HEK293 (cell line): ENCODE measurements around the gene CCDC3.

ENCODE experiments used
- CTCF ChIA-PET: fragments of 350-600 bp; formaldehyde crosslinking; extraction: SDS; loops from one replicate; lab custom pipeline; 2021; ENCODE audit warnings: antibody characterized with exemption; lab: Yijun Ruan, JAX
- POLR2A ChIA-PET: fragments of 300-600 bp; formaldehyde crosslinking; extraction: SDS; loops from one replicate; lab custom pipeline; 2020; ENCODE audit warnings: antibody characterized with exemption, inconsistent platforms; lab: Yijun Ruan, JAX
- H3K27ac ChIP-seq: fragments of 200-500 bp; sonication (Bioruptor generic); 2 replicates; pipeline ENCODE4 v1.5.1; 2014; ENCODE audit warnings: low read depth, low read length, control low read depth, inconsistent platforms; ENCODE audit errors: extremely low read depth
- H3K36me3 ChIP-seq, 2 experiments: fragments of 200-500 bp in 1 of 2; sonication (Bioruptor generic) in 1 of 2; 1 replicate in 1 of 2; 2 replicates in 1 of 2; pipeline ENCODE4 v1.5.1; 2014 to 2017; ENCODE audit warnings: inconsistent platforms in 2 of 2, low read length in 2 of 2; ENCODE audit not compliant: control insufficient read depth in 2 of 2, insufficient read depth in 1 of 2
- H3K4me1 ChIP-seq: fragments of 200-500 bp; sonication (Bioruptor generic); 2 replicates; pipeline ENCODE4 v1.5.1; 2014; ENCODE audit warnings: mild to moderate bottlenecking, low read length, inconsistent platforms; ENCODE audit not compliant: control insufficient read depth, insufficient read depth
- H3K4me3 ChIP-seq: 2 replicates; pipeline ENCODE4 v1.5.1; 2011; ENCODE audit warnings: low read depth, mild to moderate bottlenecking, control low read depth, low read length, moderate library complexity
- H3K9me3 ChIP-seq: fragments of 200-500 bp; sonication (Bioruptor generic); 2 replicates; pipeline ENCODE4 v1.5.1; 2014; ENCODE audit warnings: low read depth, low read length, inconsistent platforms; ENCODE audit not compliant: control insufficient read depth, insufficient read depth
- BCL11B ChIP-seq: fragments of 450-650 bp; formaldehyde crosslinking; IDR thresholded peaks from 2 replicates; pipeline ENCODE4 v1.5.1; 2016; ENCODE audit warnings: low read depth, missing biosample characterization, missing genetic modification characterization
- ZBTB1 ChIP-seq: fragments of 450-650 bp; formaldehyde crosslinking; IDR thresholded peaks from 2 replicates; pipeline ENCODE4 v1.5.1; 2016; ENCODE audit warnings: missing biosample characterization, missing genetic modification characterization
- ZEB2 ChIP-seq: fragments of 450-650 bp; formaldehyde crosslinking; IDR thresholded peaks from 2 replicates; pipeline ENCODE4 v1.5.1; 2016; ENCODE audit warnings: missing biosample characterization, missing genetic modification characterization
- ZNF112 ChIP-seq: fragments of 450-650 bp; formaldehyde crosslinking; IDR thresholded peaks from 2 replicates; pipeline ENCODE4 v1.5.0; 2017; ENCODE audit warnings: missing biosample characterization, missing genetic modification characterization
- ZNF114 ChIP-seq: fragments of 450-650 bp; formaldehyde crosslinking; IDR thresholded peaks from 2 replicates; pipeline ENCODE4 v1.5.0; 2017; ENCODE audit warnings: missing biosample characterization, missing genetic modification characterization
- ZNF174 ChIP-seq: fragments of 450-650 bp; formaldehyde crosslinking; IDR thresholded peaks from 2 replicates; pipeline ENCODE4 v1.5.0; 2017; ENCODE audit warnings: missing biosample characterization, mild to moderate bottlenecking, missing genetic modification characterization
- ZNF26 ChIP-seq: fragments of 450-650 bp; formaldehyde crosslinking; IDR thresholded peaks from 2 replicates; pipeline ENCODE4 v1.5.1; 2016; ENCODE audit warnings: missing biosample characterization, missing genetic modification characterization
- ZNF350 ChIP-seq: fragments of 450-650 bp; formaldehyde crosslinking; IDR thresholded peaks from 2 replicates; pipeline ENCODE4 v1.5.0; 2017; ENCODE audit warnings: missing biosample characterization, mild to moderate bottlenecking, missing genetic modification characterization
- ZNF37A ChIP-seq: fragments of 450-650 bp; IDR thresholded peaks from 2 replicates; pipeline ENCODE4 v1.5.1; 2018; ENCODE audit warnings: missing biosample characterization, missing genetic modification characterization
- ZNF404 ChIP-seq: fragments of 450-650 bp; formaldehyde crosslinking; IDR thresholded peaks from 2 replicates; pipeline ENCODE4 v1.5.1; 2017; ENCODE audit warnings: missing biosample characterization, missing genetic modification characterization
- ZNF423 ChIP-seq: fragments of 450-650 bp; formaldehyde crosslinking; IDR thresholded peaks from 2 replicates; pipeline ENCODE4 v1.5.1; 2016; ENCODE audit warnings: missing biosample characterization, missing genetic modification characterization
- ZNF473 ChIP-seq: fragments of 450-650 bp; formaldehyde crosslinking; IDR thresholded peaks from 2 replicates; pipeline ENCODE4 v1.5.1; 2017; ENCODE audit warnings: missing biosample characterization, missing genetic modification characterization
- ZNF501 ChIP-seq: fragments of 450-650 bp; formaldehyde crosslinking; IDR thresholded peaks from 2 replicates; pipeline ENCODE4 v1.5.1; 2016; ENCODE audit warnings: missing biosample characterization, missing genetic modification characterization
- ZNF514 ChIP-seq: fragments of 450-650 bp; formaldehyde crosslinking; IDR thresholded peaks from 2 replicates; pipeline ENCODE4 v1.5.1; 2016; ENCODE audit warnings: missing biosample characterization, missing genetic modification characterization
- ZNF521 ChIP-seq: fragments of 450-650 bp; formaldehyde crosslinking; IDR thresholded peaks from 2 replicates; pipeline ENCODE4 v1.5.1; 2017; ENCODE audit warnings: missing biosample characterization, mild to moderate bottlenecking, missing genetic modification characterization
- ZNF548 ChIP-seq: fragments of 450-650 bp; formaldehyde crosslinking; IDR thresholded peaks from 2 replicates; pipeline ENCODE4 v1.5.1; 2016; ENCODE audit warnings: missing biosample characterization, missing genetic modification characterization
- ZNF549 ChIP-seq: fragments of 450-650 bp; IDR thresholded peaks from 2 replicates; pipeline ENCODE4 v1.5.1; 2018; ENCODE audit warnings: missing biosample characterization, missing genetic modification characterization, mild to moderate bottlenecking, inconsistent platforms, moderate library complexity
- ZNF626 ChIP-seq: fragments of 450-650 bp; sonication (Bioruptor Pico); formaldehyde crosslinking; IDR thresholded peaks from 2 replicates; pipeline ENCODE4 v1.5.1; 2018; ENCODE audit warnings: missing biosample characterization, missing genetic modification characterization, inconsistent platforms
- ZSCAN18 ChIP-seq: fragments of 450-650 bp; formaldehyde crosslinking; IDR thresholded peaks from 2 replicates; pipeline ENCODE4 v1.5.1; 2016; ENCODE audit warnings: missing biosample characterization, missing genetic modification characterization
- TF ChIP-seq, protein P1 (sequence below): fragments of 450-650 bp; formaldehyde crosslinking; IDR thresholded peaks from 2 replicates; pipeline ENCODE4 v1.5.1; 2016; ENCODE audit warnings: missing biosample characterization, missing genetic modification characterization

The CCDC3 gene

DNA sequence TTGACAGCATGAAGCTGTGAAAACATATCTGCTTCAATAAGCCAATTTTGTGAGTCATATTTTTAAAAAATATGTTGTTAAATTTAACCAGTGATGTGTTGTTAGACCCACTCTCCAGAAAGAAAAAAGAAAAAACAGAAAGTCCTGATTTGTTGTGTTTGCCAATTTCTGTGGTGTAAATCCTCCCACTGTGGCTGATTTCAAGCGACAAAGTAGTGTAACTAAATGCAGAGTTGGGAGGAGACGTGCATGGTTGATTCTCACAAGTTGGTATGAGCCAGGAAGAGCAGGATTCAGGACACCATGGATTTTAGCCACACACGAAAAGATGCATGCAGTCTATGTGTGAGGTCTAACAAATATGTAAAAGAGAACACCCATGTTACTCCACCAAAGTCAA, 139.1 kb downstream of the CCDC3 start:
- Histone ChIP-seq H3K4me3 (no peak overlapping the region), H3K9me3 (no peaks in the 10 kb centered on the region)
- POLR2A ChIA-PET = no interaction called here

GRCh38 chr10:12854988-12855387, 146.5 kb downstream of the CCDC3 start:
- H3K36me3 ChIP-seq = no peaks in the 10 kb centered on the region
- TF ChIP-seq ZBTB1 (tag by site-specific recombination) (no peak), ZNF404 (tag by site-specific recombination) (no peak), ZNF501 (tag by site-specific recombination) (no peak), ZSCAN18 (no peak), ZNF626 (tag by site-specific recombination) (no peak), ZNF114 (tag by site-specific recombination) (no peak), BCL11B (tag by site-specific recombination) (no peak), ZNF473 (tag by site-specific recombination) (no peak), ZNF350 (tag by site-specific recombination) (no peak), ZNF549 (tag by site-specific recombination) (no peak), ZNF514 (tag by site-specific recombination) (no peak), ZNF423 (tag by site-specific recombination) (no peak), ZEB2 (tag by site-specific recombination) (no peak), ZNF521 (tag by site-specific recombination) (no peak)
- TF ChIP-seq, protein P1, sequence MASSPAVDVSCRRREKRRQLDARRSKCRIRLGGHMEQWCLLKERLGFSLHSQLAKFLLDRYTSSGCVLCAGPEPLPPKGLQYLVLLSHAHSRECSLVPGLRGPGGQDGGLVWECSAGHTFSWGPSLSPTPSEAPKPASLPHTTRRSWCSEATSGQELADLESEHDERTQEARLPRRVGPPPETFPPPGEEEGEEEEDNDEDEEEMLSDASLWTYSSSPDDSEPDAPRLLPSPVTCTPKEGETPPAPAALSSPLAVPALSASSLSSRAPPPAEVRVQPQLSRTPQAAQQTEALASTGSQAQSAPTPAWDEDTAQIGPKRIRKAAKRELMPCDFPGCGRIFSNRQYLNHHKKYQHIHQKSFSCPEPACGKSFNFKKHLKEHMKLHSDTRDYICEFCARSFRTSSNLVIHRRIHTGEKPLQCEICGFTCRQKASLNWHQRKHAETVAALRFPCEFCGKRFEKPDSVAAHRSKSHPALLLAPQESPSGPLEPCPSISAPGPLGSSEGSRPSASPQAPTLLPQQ (tag by site-specific recombination) = no peak
- ChIA-PET POLR2A (no interaction called here), CTCF (interaction anchor here (1.8 kb wide), 1 partner anchor 47 kb away, joined by 5 read pairs; no protein-coding TSS in a partner anchor)
- H3K4me1 ChIP-seq = no peaks in the 10 kb centered on the region
- no peak overlapping the region for H3K27ac ChIP-seq
- H3K4me3 ChIP-seq = no peak overlapping the region
- H3K9me3 ChIP-seq = no peaks in the 10 kb centered on the region

More for the DNA sequence above, 139.1 kb downstream of the CCDC3 start:
- Histone ChIP-seq H3K4me1 (no peaks in the 10 kb centered on the region), H3K36me3 (no peaks in the 10 kb centered on the region), H3K27ac (no peak overlapping the region)
- CTCF ChIA-PET = no interaction called here
- TF ChIP-seq ZNF112 (tag by site-specific recombination) (peak; percentile 54; the same call in 1 of the 2 replicates), ZNF501 (tag by site-specific recombination) (no peak)

DNA sequence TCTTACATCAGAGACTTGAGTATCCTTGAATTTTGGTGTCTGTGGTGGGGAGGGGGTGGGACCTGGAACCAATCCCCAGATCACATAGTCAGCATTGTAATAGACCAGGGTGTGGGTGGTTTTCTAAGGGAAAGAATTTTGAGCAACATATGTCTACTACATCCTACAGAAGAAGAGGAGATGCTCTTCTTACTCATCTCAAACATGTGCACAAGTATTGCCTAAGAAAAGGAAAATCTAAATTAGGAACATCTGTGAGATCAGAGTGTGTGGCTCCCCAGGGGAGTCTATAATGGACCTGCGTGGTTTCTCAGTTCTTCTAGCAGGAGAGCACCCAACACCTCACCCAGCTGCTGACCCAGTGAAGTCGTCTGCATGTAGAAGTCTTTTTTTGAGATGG, 148.8 kb downstream of the CCDC3 start:
- Histone ChIP-seq H3K4me3 (no peak overlapping the region), H3K36me3 (no peaks in the 10 kb centered on the region), H3K4me1 (no peaks in the 10 kb centered on the region), H3K9me3 (no peaks in the 10 kb centered on the region), H3K27ac (no peak overlapping the region)
- CTCF ChIA-PET = no interaction called here
- POLR2A ChIA-PET = no interaction called here
- TF ChIP-seq ZNF37A (no peak), ZNF174 (no peak), ZNF26 (tag by site-specific recombination) (no peak), ZNF548 (tag by site-specific recombination) (no peak)
